Measurements from ENCODE around the gene BMP8B. TPM values are rescaled to one million over a fixed set of nuclear protein-coding genes. Genes with fewer than 3 reads are reported as not detected.

BMP8B gene
- polyA plus RNA-seq (2011; rRNA removed) = 3.1 and 3.4 TPM in 2 replicates
- 3.2 and 4.2 TPM in 2 replicates for polyA plus RNA-seq (2012; cell fraction: cytosol; rRNA removed)
- polyA plus RNA-seq (2012; cell fraction: nucleus; rRNA removed) = 3.1 and 4.1 TPM in 2 replicates
- polyA plus RNA-seq (2017; fragmentation: RNase III; extraction: RNeasy Plus Mini Kit Qiagen cat#74134 plus additional on column Dnase treatment) = 2.3 to 2.7 TPM (median 2.5 TPM) in 3 replicates
- 2.6 and 3.2 TPM in 2 replicates for polyA minus RNA-seq (2011; rRNA and poly(A)+ RNA removed)

- WGBS (ENCODE audit: missing lambda C conversion rate) = 41% methylated on average over 4 of the region's 91 CpGs
- peaks cover 5% of the 10 kb centered on the region; the same call in 1 of the 3 replicates for H3K4me1 ChIP-seq
- peak within 1 kb of the TSS; percentile 75 to 95 for H3K27ac ChIP-seq
- FAIRE-seq = no peak
- ChIA-PET POLR2A (interaction anchor here (1.0 to 1.1 kb wide), 2 partner anchors 10 to 50 kb away, joined by 5 to 8 read pairs; partner anchors contain the start of gene PPIE), CTCF (interaction anchor here (0.6 to 2.9 kb wide), 3 partner anchors 10 to 389 kb away, joined by 3 to 16 read pairs (median 4); no protein-coding TSS in a partner anchor)
- TF ChIP-seq E2F6 (IDR thresholded peaks at IDR 0.05; ENCODE audit: borderline replicate concordance, low read depth) = peak; percentile 78
- 0 out of 2 replicates have a peak, but pooled peaks have one; percentile 16 for TF ChIP-seq MYC (IDR thresholded peaks at IDR 0.05; ENCODE audit: borderline replicate concordance, low read length)
- TF ChIP-seq CBX8 (IDR thresholded peaks at IDR 0.05) = no peak
- no peak for TF ChIP-seq ZNF302 (CRISPR knock-in tag; IDR thresholded peaks at IDR 0.05)
- TF ChIP-seq JUN (IDR thresholded peaks at IDR 0.05) = peak in 1 of 2 experiments; percentile 46; a peak in 1 of 5 replicates
- no peak for TF ChIP-seq NFE2L2 (conservative IDR thresholded peaks at IDR 0.05; ENCODE audit: low read length)
- peak; percentile 26; the same call in 1 of the 2 replicates for TF ChIP-seq REST (IDR thresholded peaks at IDR 0.05)
- 0 out of 2 replicates have a peak, but pooled peaks have one; percentile 38 for TF ChIP-seq RNF2 (IDR thresholded peaks at IDR 0.05; ENCODE audit: borderline replicate concordance, low read depth)
- TF ChIP-seq SREBF2 (IDR thresholded peaks at IDR 0.05) = no peak
- no peak for TF ChIP-seq RFX5 (IDR thresholded peaks at IDR 0.05)
- peak; percentile 58; the same call in 1 of the 2 replicates for TF ChIP-seq HOXB13 (CRISPR knock-in tag; IDR thresholded peaks at IDR 0.05; ENCODE audit: low read depth)
- TF ChIP-seq ATOH8 (CRISPR knock-in tag; IDR thresholded peaks at IDR 0.05; ENCODE audit: low read depth) = 0 out of 2 replicates have a peak, but pooled peaks have one; percentile 66
- TF ChIP-seq GATA3 (IDR thresholded peaks at IDR 0.05; ENCODE audit: borderline replicate concordance) = no peak
- peak; percentile 87 for TF ChIP-seq MAX (IDR thresholded peaks at IDR 0.05)
- no peak for TF ChIP-seq HOXA7 (CRISPR knock-in tag; IDR thresholded peaks at IDR 0.05)
- peak; percentile 15; the same call in 1 of the 2 replicates for TF ChIP-seq POLR2A (IDR thresholded peaks at IDR 0.05; ENCODE audit: low read length)
- no peak for TF ChIP-seq EHMT2 (IDR thresholded peaks at IDR 0.05; ENCODE audit: low read depth)
- peak; percentile 74; the same call in 1 of the 2 replicates for TF ChIP-seq HOXB5 (CRISPR knock-in tag; IDR thresholded peaks at IDR 0.05)
- TF ChIP-seq TP53 (CRISPR knock-in tag; IDR thresholded peaks at IDR 0.05) = 0 out of 2 replicates have a peak, but pooled peaks have one; percentile 57
- TF ChIP-seq HEYL (CRISPR knock-in tag; IDR thresholded peaks at IDR 0.05) = no peak
- TF ChIP-seq NPAS2 (CRISPR knock-in tag; IDR thresholded peaks at IDR 0.05; ENCODE audit: borderline replicate concordance) = no peak
- no peak for TF ChIP-seq HMGXB4 (CRISPR knock-in tag; IDR thresholded peaks at IDR 0.05; ENCODE audit: borderline replicate concordance)
- peak; percentile 84 to 92 for ATAC-seq
- H3K4me3 ChIP-seq = peak within 1 kb of the TSS; percentile 64
- peak; percentile 59 to 67 for DNase-seq (ENCODE audit: low read depth in 1 of 2, low spot score in 1 of 2)
- H3K4me2 ChIP-seq = peak within 1 kb of the TSS; percentile 89
- no peaks in the 10 kb centered on the region for H3K9me3 ChIP-seq
These were observed at the start of gene BMP8B for GRCh38 chr1:39788758-39789570. Gene BMP8B, minus strand, starts transcription at chr1:39788865. Its CDS starts 380 bp downstream, at chr1:39788485.
